ENCODE measurements around the gene AKR1B15. TPM values are rescaled to one million over a fixed set of nuclear protein-coding genes. Genes with fewer than 3 reads are reported as not detected.

The AKR1B15 gene
- total RNA-seq, 1 experiment from 2014 or later = not detected

- POLR2A ChIA-PET = no interaction called here
- Histone ChIP-seq H3K9ac (ENCODE audit: low read length) (no peak overlapping the region), H3K4me1 (ENCODE audit: control insufficient read depth in 1 of 2, insufficient read depth in 2 of 2, low read length in 2 of 2) (no peaks in the 10 kb centered on the region), H3K4me3 (replicated peaks in 1 of 2; ENCODE audit: low read depth in 1 of 2, low read length in 2 of 2) (no peak overlapping the region), H3K36me3 (ENCODE audit: control insufficient read depth in 1 of 2, insufficient read depth in 2 of 2, low read length in 2 of 2) (no peaks in the 10 kb centered on the region), H3K27ac (ENCODE audit: low read depth, low read length) (no peak overlapping the region), H3K4me2 (ENCODE audit: low read length) (no peak overlapping the region), H2AFZ (ENCODE audit: low read depth, low read length, poor library complexity, severe bottlenecking) (no peak overlapping the region), H3K9me2 (ENCODE audit: insufficient read depth) (no peaks in the 10 kb centered on the region), H3K9me3 (ENCODE audit: control insufficient read depth in 1 of 2, insufficient read depth in 1 of 2, low read depth in 1 of 2, low read length in 2 of 2) (no peaks in the 10 kb centered on the region), H3K27me3 (ENCODE audit: insufficient read depth, low read length) (no peaks in the 10 kb centered on the region), H3K79me2 (ENCODE audit: insufficient read depth, low read length) (no peaks in the 10 kb centered on the region), H4K20me1 (ENCODE audit: insufficient read depth) (no peaks in the 10 kb centered on the region)
- RAD21 ChIA-PET (ENCODE audit: low non-redundant PET in 1 of 2, low total read pairs in 2 of 2, uncharacterized antibody in 2 of 2, unreplicated experiment in 2 of 2) = no interaction called here
- ATAC-seq (no peak), DNase-seq (ENCODE audit: low read depth, low spot score) (no peak)
- BruUV-seq (replicated peaks) = no TSS peak
- TF ChIP-seq YY1 (IDR thresholded peaks at IDR 0.05; ENCODE audit: extremely low read depth, insufficient replicate concordance, low read depth, low read length) = no peak
- no peak for TF ChIP-seq SIN3A (IDR thresholded peaks at IDR 0.05; ENCODE audit: low read depth)
- TF ChIP-seq SP1 (IDR thresholded peaks at IDR 0.05; ENCODE audit: low read depth) = no peak
- no peak for TF ChIP-seq POLR2AphosphoS5 (IDR thresholded peaks at IDR 0.05; ENCODE audit: low read depth, low read length)
- TF ChIP-seq, protein P1, sequence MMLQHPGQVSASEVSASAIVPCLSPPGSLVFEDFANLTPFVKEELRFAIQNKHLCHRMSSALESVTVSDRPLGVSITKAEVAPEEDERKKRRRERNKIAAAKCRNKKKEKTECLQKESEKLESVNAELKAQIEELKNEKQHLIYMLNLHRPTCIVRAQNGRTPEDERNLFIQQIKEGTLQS (IDR thresholded peaks at IDR 0.05) = no peak
- TF ChIP-seq EZH2 (IDR thresholded peaks at IDR 0.05) = no peak
- no peak for TF ChIP-seq CBX3 (IDR thresholded peaks at IDR 0.05; ENCODE audit: low read depth)
- TF ChIP-seq RAD21 (IDR thresholded peaks at IDR 0.05; ENCODE audit: low read depth) = no peak
- no peak for TF ChIP-seq EZH2phosphoT487 (IDR thresholded peaks at IDR 0.05; ENCODE audit: borderline replicate concordance)
- no peak for TF ChIP-seq ZFX (IDR thresholded peaks at IDR 0.05)
- TF ChIP-seq ZNF274 (IDR thresholded peaks at IDR 0.05; ENCODE audit: low read depth, low read length) = no peak
- TF ChIP-seq SRF (IDR thresholded peaks at IDR 0.05; ENCODE audit: low read depth) = no peak
- no peak for TF ChIP-seq JUND (IDR thresholded peaks at IDR 0.05)
- TF ChIP-seq, protein P2, sequence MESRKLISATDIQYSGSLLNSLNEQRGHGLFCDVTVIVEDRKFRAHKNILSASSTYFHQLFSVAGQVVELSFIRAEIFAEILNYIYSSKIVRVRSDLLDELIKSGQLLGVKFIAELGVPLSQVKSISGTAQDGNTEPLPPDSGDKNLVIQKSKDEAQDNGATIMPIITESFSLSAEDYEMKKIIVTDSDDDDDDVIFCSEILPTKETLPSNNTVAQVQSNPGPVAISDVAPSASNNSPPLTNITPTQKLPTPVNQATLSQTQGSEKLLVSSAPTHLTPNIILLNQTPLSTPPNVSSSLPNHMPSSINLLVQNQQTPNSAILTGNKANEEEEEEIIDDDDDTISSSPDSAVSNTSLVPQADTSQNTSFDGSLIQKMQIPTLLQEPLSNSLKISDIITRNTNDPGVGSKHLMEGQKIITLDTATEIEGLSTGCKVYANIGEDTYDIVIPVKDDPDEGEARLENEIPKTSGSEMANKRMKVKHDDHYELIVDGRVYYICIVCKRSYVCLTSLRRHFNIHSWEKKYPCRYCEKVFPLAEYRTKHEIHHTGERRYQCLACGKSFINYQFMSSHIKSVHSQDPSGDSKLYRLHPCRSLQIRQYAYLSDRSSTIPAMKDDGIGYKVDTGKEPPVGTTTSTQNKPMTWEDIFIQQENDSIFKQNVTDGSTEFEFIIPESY (IDR thresholded peaks at IDR 0.05; ENCODE audit: extremely low read depth, insufficient replicate concordance, low read length) = no peak
- no peak for TF ChIP-seq POLR2A (IDR thresholded peaks at IDR 0.05; ENCODE audit: borderline replicate concordance, extremely low read depth, insufficient read depth, insufficient read length)
- no peak for TF ChIP-seq REST (IDR thresholded peaks at IDR 0.05; ENCODE audit: low read depth)
- no peak for TF ChIP-seq CTCF (IDR thresholded peaks at IDR 0.05 in 2 of 3, conservative IDR thresholded peaks at IDR 0.05 in 1 of 3; ENCODE audit: borderline replicate concordance in 1 of 3, insufficient read depth in 1 of 3, low read depth in 2 of 3, low read length in 2 of 3)
- no peak for TF ChIP-seq FOSL1 (IDR thresholded peaks at IDR 0.05; ENCODE audit: low read depth)
- no peak for TF ChIP-seq EGR1 (IDR thresholded peaks at IDR 0.05; ENCODE audit: low read depth)
- CTCF ChIA-PET = no interaction called here
- intact Hi-C loops (cut with micrococcal nuclease) = no loop called here
Measured at GRCh38 chr7:134571746-134572461, 23.0 kb downstream of the AKR1B15 start.
